MM.1S (cell line): ENCODE measurements around the gene ZFP36L2.

Experiments
- DNase-seq: peaks from one replicate; pipeline ENCODE4 v3.0.0-alpha.2; 2015
- H2AFZ ChIP-seq: fragments of 300-600 bp; sonication (generic); 2 replicates; pipeline ENCODE4 v1.6.0; 2016; ENCODE audit warnings: antibody characterized with exemption, low read length
- H3F3A ChIP-seq: fragments of 300-600 bp; sonication (generic); 2 replicates; pipeline ENCODE4 v1.6.1; 2016; ENCODE audit warnings: mild to moderate bottlenecking, antibody characterized with exemption, low read length, moderate library complexity, mixed read lengths; ENCODE audit not compliant: insufficient read depth
- H3K27ac ChIP-seq: fragments of 300-600 bp; sonication (generic); 2 replicates; pipeline ENCODE4 v1.5.1; 2016; ENCODE audit warnings: mild to moderate bottlenecking, low read length
- H3K27me3 ChIP-seq: fragments of 300-600 bp; sonication (generic); replicated peaks from 2 replicates; pipeline ENCODE4 v1.6.0; 2016; ENCODE audit warnings: low read length; ENCODE audit not compliant: insufficient read depth
- H3K36me3 ChIP-seq: fragments of 300-600 bp; sonication (generic); replicated peaks from 2 replicates; pipeline ENCODE4 v1.6.1; 2016; ENCODE audit warnings: mild to moderate bottlenecking, low read length, mixed read lengths; ENCODE audit not compliant: insufficient read depth
- H3K4me1 ChIP-seq: fragments of 300-600 bp; sonication (generic); 2 replicates; pipeline ENCODE4 v1.6.1; 2016; ENCODE audit warnings: low read length, mixed read lengths
- H3K4me2 ChIP-seq: fragments of 300-600 bp; sonication (generic); 2 replicates; pipeline ENCODE4 v1.6.0; 2016; ENCODE audit warnings: low read depth, low read length
- H3K4me3 ChIP-seq: fragments of 300-600 bp; sonication (generic); 2 replicates; pipeline ENCODE4 v1.5.1; 2016; ENCODE audit warnings: low read length, mixed read lengths
- H3K79me2 ChIP-seq: fragments of 300-600 bp; sonication (generic); 2 replicates; pipeline ENCODE4 v1.6.1; 2016; ENCODE audit warnings: mixed run types, low read length, mixed read lengths
- H3K9ac ChIP-seq: fragments of 300-600 bp; sonication (generic); 2 replicates; pipeline ENCODE4 v1.6.1; 2016; ENCODE audit warnings: low read length, mixed read lengths
- H3K9me2 ChIP-seq: fragments of 300-600 bp; sonication (generic); replicated peaks from 2 replicates; pipeline ENCODE4 v1.6.1; 2016; ENCODE audit warnings: mild to moderate bottlenecking, low read length, mixed read lengths; ENCODE audit not compliant: insufficient read depth
- H3K9me3 ChIP-seq: fragments of 300-600 bp; sonication (generic); replicated peaks from 2 replicates; pipeline ENCODE4 v1.6.1; 2016; ENCODE audit warnings: mild to moderate bottlenecking, low read length, mixed read lengths; ENCODE audit not compliant: insufficient read depth
- H4K20me1 ChIP-seq: fragments of 300-600 bp; sonication (generic); 2 replicates; pipeline ENCODE4 v1.6.1; 2016; ENCODE audit warnings: mild to moderate bottlenecking, low read length, moderate library complexity, mixed read lengths; ENCODE audit not compliant: insufficient read depth
- CTCF ChIP-seq: fragments of 300-600 bp; sonication (generic); IDR thresholded peaks from 2 replicates; pipeline ENCODE4 v1.5.1; 2016; ENCODE audit warnings: antibody characterized with exemption, low read length, mixed read lengths
- EZH2 ChIP-seq: fragments of 300-600 bp; sonication (generic); optimal IDR thresholded peaks from 2 replicates; pipeline ENCODE3; 2017; ENCODE audit warnings: low read depth, mild to moderate bottlenecking, antibody characterized with exemption, low read length, mixed read lengths
- EZH2phosphoT487 ChIP-seq: fragments of 300-600 bp; sonication (generic); IDR thresholded peaks from 2 replicates; pipeline ENCODE4 v1.6.1; 2018; ENCODE audit warnings: antibody characterized with exemption, low read length

ZFP36L2 gene

GRCh38 chr2:43233218-43234212 lies 7.1 kb upstream of the ZFP36L2 start:
- Histone ChIP-seq H3K9me2 (no peaks in the 10 kb centered on the region), H3K27ac (no peak overlapping the region), H2AFZ (no peak overlapping the region), H3K9me3 (no peaks in the 10 kb centered on the region), H3K4me2 (no peak overlapping the region), H3K9ac (no peak overlapping the region), H3F3A (peaks cover 10% of the 10 kb centered on the region), H4K20me1 (no peaks in the 10 kb centered on the region), H3K4me3 (no peak overlapping the region), H3K4me1 (peaks cover 10% of the 10 kb centered on the region), H3K27me3 (no peaks in the 10 kb centered on the region), H3K36me3 (no peaks in the 10 kb centered on the region), H3K79me2 (no peaks in the 10 kb centered on the region)
- no peak for DNase-seq
- TF ChIP-seq CTCF = no peak
- no peak for TF ChIP-seq EZH2phosphoT487
- no peak for TF ChIP-seq EZH2

GRCh38 chr2:43230951-43231827 lies 4.8 kb upstream of the ZFP36L2 start:
- H3F3A ChIP-seq = peaks cover 29% of the 10 kb centered on the region
- no peak overlapping the region for H2AFZ ChIP-seq
- H3K36me3 ChIP-seq = no peaks in the 10 kb centered on the region
- H3K4me3 ChIP-seq = no peak overlapping the region
- DNase-seq = no peak
- no peaks in the 10 kb centered on the region for H3K9me3 ChIP-seq
- peaks cover 17% of the 10 kb centered on the region for H3K79me2 ChIP-seq
- no peaks in the 10 kb centered on the region for H3K9me2 ChIP-seq
- TF ChIP-seq CTCF (no peak), EZH2 (no peak), EZH2phosphoT487 (no peak)
- H3K4me1 ChIP-seq = peaks cover 19% of the 10 kb centered on the region
- no peak overlapping the region for H3K27ac ChIP-seq
- no peaks in the 10 kb centered on the region for H4K20me1 ChIP-seq
- H3K9ac ChIP-seq = no peak overlapping the region
- H3K27me3 ChIP-seq = no peaks in the 10 kb centered on the region
- no peak overlapping the region for H3K4me2 ChIP-seq

DNA sequence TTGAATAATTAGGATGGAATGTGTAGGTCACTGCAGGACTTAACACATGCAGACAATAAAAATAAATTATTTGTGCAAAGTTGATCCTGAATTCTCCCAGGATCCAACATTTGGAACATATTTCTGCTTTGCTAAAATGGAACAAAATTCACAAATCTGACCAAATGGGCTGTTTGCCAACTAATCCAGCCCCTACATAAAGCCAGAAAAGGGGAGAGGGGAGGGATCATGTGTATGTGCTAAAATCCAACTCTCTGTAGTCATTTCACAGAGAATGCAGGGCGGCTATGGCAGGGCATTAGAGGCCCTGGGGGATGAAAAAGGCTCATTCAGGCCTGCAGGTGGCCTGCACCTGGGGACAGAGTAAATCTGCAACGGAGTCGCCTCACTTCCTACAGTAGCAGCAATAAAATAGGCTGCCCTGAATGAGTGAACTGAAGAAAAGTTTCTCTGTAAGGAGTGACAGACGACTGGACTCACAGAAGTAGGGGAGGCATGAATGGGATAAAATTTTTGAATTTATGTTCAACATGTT lies 4.0 kb upstream of the ZFP36L2 start:
- no peak overlapping the region for H3K4me2 ChIP-seq
- H3K9me2 ChIP-seq = no peaks in the 10 kb centered on the region
- no peaks in the 10 kb centered on the region for H3K36me3 ChIP-seq
- TF ChIP-seq EZH2phosphoT487 (no peak), EZH2 (no peak), CTCF (no peak)
- H4K20me1 ChIP-seq = 0 out of 2 replicates have a peak, but pooled peaks cover 2% of the 10 kb centered on the region
- H2AFZ ChIP-seq = no peak overlapping the region
- no peaks in the 10 kb centered on the region for H3K27me3 ChIP-seq
- H3K9ac ChIP-seq = no peak overlapping the region
- peaks cover 19% of the 10 kb centered on the region for H3K4me1 ChIP-seq
- no peak overlapping the region for H3K27ac ChIP-seq
- no peak overlapping the region for H3K4me3 ChIP-seq
- H3F3A ChIP-seq = peaks cover 36% of the 10 kb centered on the region
- DNase-seq = no peak
- H3K79me2 ChIP-seq = peaks cover 25% of the 10 kb centered on the region
- no peaks in the 10 kb centered on the region for H3K9me3 ChIP-seq
